Measurements from ENCODE around the gene ZNF365.
"Not testable (repeated sequence)": the region's sequence is repeated elsewhere in the genome, so short reads cannot be mapped to it uniquely, and the experiment has no call there.

The ZNF365 gene, protein sequence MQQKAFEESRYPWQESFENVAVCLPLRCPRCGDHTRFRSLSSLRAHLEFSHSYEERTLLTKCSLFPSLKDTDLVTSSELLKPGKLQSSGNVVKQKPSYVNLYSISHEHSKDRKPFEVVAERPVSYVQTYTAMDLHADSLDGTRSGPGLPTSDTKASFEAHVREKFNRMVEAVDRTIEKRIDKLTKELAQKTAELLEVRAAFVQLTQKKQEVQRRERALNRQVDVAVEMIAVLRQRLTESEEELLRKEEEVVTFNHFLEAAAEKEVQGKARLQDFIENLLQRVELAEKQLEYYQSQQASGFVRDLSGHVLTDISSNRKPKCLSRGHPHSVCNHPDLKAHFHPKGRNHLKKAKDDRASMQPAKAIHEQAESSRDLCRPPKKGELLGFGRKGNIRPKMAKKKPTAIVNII

DNA sequence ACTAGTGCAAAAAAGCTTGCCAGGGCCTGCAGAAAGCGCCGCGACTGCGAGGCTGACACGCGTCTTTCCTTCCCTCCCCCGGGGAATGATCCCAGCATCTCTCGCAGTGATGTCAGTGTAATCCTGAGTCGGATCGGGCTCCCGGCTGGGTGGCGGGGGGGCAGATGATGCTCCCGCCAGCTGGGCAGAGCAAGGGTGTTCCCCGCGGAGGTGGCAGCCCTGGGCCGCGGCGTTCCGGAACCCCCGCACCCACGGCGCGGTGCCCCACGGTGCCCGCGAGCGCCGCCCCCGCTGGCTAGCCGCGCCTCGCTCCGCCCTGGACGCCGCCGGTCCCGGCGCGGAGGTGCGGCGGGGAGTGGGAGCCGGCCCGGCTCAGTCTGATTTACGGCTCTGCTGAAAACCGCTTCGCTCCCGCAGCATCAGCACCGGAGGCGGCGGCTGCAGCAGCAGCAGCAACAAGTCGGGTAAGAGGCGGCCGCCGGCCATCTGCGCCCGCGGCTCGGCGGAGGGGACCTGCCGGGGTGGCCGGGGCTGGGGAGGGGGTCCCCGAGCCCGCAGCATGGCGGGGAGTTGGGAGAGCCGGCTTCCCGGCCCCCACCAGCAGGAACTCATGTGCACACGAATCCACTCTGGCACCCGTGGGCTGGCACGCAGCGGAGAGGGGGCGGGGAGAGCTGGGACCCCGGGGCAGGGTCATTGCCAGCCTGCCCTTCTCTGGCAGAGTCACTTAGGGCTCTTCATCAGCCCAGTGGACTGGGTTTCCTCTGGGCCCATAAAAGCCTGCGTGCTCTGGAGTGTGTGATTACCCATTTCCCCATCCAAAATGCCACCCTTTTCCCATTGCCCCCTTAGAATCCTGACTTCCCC, at the start of gene ZNF365:
TSS of gene ZNF365 (plus strand) at position 375 of the 867 bp plus-strand sequence. CDS start 1,825 bp downstream, outside the sequence.
- peak in 2 of 3 experiments; percentile 12 to 25 for DNase-seq (ENCODE audit: low read depth in 3 of 3)

DNA sequence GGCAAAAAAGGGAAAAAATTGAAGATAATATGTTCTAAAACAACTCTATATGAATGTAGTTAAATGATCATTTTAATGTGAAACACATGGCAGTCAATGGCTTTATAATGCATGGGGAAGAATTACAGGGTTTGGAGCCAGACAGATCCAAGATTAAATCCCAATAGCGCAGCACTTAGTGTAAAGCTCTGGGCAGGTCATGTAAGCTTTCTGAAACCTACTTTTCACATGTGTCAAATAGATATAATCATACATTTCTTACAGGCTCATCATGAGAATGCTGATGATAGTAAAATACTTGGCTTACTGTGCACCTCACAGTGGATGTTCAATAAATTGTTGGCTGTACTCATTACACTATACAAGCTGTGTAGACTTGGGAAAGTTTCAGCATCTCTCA, 48.0 kb upstream of the ZNF365 start:
- no peak for DNase-seq (ENCODE audit: low read depth in 3 of 3)

DNA sequence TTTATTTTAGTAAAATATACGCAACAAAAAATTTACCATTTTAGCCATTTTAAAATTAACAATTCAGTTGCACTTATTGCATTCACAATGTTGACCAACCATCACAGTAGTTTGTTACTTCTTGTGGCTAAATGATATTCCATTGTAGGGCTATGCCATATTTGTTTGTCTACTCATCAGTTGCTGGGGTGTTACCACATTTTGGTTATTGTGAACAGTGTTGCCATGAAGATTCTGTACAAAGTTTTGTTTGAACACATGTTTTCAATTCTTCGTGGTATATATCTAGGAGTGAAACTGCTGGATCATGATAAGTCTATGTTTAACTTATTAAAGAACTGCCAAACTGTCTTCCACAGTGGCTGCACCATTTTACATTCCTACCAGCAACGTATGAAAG, 46.3 kb upstream of the ZNF365 start:
- DNase-seq (ENCODE audit: low read depth in 3 of 3): no peak

DNA sequence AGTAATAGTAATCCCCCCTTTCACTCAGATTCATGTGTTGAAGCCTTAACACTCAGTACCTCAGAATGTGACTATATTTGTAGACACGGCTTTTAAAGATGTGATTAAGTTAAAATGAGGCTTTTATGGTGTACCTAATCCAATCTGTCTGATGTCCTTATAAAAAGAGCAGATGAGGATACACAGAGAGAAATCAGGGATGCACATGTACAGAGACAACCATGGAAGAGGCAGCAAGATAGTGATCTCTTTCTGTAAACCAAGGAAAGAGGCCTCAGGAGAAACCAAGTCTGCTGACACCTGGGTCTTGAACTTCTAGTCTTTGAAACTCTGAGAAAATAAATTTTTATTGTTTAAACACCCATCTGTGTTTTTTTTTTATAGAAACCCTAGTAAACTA, 44.0 kb upstream of the ZNF365 start:
- no peak for DNase-seq (ENCODE audit: low read depth in 3 of 3)

DNA sequence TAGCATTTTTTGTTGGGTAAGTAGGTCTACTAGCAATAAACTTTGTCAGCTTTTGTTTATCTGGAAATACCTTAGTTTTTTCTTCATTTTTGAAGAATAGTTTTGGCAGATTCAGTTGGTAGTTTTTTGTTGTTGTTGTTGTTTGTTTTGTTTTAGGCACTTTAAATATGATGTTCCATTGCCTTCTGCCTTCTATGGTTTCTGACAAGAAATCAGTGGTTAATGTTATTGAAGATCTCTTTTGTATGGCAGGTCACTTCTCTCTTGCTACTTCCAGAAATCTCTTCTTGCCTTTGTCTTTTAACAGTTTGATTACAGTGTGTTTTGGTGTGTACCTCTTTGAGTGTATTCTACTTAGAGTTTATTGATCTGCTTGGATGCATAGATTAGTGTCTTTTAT, 41.8 kb upstream of the ZNF365 start:
- DNase-seq (ENCODE audit: low read depth in 3 of 3): no peak

DNA sequence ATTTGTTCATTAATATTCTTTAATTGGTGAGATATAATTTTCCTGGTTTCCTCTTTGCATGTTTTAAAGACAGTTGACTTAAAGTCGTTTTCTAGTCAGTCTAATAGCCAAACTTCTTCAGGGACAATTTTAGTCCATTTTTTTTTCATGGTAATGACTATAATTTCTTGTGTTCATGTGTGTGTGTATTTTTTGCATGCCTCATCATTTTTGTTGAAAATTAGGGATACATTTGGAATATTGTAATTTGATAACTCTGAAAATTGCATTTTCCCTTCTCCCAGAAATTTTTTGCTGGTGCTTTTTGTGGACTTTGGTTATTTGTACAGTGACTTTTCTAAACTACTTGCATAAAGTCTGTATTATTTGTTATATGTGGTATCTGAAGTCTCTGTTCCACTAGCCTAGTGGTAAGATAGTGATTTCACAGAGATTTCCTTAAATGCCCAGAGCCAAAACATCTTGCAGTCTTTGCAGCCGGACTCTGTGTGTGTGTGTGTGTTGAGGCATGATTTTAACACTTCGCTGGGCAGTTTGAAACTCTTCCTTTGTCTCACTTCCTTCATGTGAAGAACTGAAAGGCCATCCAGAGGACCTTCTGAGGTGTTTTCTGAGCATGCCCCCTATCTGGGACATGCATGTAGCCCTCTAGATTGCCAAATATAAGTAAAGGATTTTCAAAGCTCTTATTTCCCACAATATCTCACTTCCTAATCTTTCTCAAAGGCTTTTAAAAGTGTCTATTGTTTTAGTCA, 40.9 kb upstream of the ZNF365 start:
- no peak for DNase-seq (ENCODE audit: low read depth in 3 of 3)

DNA sequence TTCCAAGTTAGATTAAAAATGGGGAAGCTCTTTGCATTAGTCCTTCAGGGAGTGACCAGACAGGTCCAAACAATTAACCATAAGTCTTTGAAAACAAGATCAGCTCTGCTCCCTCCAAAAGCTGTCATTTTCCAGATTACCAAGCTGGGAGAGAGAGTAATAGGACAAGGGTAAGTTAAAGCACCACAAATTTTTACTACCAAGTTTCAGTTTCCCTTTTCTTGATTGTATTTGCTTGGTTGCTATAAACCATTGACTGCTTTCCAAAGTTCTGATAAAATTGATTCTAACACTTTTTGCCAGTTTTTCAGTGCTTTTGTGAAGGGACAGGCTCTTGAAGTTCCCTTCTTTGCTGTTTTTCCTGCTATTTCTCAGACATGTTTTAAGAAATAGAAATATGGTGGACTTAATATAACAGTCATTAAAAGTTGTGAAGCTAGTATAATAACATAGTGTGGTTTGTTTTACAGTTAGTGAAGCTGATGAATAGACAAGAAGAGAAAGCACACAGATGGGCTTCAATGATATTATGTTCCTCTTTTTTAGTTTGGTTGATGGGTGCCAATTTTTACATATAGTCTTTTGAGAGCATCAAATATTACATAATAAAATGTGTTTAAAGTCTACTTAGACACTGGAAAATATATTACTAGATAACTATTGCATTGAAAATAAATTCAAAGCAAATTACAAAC, 40.0 kb upstream of the ZNF365 start:
- no peak for DNase-seq (ENCODE audit: low read depth in 3 of 3)

DNA sequence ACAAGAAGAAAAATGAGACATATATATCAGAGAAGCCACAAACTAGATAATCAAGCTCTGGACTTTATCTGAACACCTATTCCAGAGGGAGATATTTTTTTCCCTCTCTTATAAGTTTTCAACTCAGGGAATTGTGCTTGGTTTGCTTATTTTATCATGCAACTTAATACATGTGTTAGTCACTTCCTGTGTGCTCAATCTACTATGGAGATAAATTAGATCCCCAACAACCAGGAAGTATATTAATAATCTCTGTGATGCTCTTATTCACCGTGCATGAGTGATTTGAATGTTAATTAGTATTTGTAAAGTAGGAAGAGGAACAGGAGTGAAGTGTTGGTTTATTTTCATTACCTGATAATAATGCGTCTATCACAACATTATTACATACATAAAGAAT, 38.8 kb upstream of the ZNF365 start:
- no peak for DNase-seq (ENCODE audit: low read depth in 3 of 3)

DNA sequence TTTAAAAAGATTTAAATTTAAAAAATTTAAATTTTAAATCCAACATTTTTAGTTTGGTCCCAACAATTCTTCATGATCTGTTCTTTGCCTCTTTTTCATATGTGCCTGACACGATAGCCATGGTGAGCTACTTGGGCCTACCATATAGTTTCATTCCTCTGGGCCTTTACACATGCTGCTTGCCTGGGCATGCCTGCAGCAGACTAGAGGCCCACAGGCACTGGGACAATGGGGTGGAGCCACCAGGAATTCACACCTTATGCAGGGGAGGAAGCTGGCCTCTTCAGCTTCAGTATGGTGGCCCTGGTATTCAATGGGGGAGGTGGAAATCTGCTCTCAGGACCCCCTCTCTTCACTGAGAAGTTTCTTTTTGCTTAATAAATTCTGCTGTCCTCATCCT, 37.8 kb upstream of the ZNF365 start:
- no peak for DNase-seq (ENCODE audit: low read depth in 3 of 3)

DNA sequence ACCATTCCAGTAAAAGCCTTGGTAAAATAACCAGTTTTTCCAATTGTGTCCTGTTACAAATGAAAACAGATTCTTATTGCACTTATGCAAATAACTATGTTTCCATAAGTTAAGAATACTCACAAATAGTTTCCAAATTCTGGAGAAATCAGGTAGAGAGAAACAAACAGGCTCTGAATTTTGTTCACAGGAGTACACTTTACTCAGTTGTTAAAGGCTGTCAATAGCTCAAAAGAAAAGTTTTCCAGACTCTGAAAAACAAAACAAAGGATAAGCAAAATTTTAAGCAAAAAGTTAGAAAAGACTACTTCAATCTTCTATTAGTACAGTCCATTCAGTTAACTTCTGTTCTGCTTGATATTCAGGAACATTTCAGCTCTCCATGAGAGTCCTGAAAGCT, 32.8 kb upstream of the ZNF365 start:
- no peak for DNase-seq (ENCODE audit: low read depth in 3 of 3)

DNA sequence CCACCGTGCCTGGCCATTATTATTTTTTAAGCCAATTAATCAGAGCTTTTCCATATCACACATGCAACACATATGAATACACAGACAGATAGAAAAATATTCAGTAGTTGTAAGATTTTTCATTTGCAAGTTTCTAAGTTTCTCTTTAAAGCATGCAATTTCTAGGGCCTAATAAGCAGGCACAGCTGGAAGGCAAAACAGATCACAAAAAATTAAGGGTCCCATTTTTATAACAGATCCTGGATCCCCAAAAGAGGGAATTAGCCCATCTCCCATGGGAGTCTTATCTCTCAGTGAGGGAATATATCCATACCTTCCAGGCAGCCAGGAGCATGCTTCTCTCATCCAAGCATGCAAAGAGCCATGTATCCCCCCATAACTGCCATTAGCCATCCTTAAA, 31.2 kb upstream of the ZNF365 start:
- DNase-seq (ENCODE audit: low read depth in 3 of 3): no peak

DNA sequence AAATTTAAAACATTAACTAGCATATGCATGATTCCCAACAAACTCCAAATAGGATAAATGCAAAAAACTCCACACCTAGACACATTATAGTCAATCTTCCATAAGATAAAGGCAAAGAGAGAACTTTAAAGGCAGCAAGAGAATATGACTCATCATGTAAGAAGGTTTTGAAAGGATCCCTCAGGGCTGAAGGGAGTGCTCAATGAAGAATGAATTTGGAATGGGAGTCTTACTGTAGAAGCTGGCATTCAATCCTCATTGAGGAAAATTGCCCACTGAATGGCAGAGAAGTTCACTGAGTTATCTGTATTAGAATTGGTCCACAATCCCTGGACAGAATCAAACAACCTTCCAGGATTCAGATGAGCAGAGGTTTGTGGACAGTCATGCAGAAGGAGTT, 26.1 kb upstream of the ZNF365 start:
- DNase-seq (ENCODE audit: low read depth in 3 of 3): no peak

DNA sequence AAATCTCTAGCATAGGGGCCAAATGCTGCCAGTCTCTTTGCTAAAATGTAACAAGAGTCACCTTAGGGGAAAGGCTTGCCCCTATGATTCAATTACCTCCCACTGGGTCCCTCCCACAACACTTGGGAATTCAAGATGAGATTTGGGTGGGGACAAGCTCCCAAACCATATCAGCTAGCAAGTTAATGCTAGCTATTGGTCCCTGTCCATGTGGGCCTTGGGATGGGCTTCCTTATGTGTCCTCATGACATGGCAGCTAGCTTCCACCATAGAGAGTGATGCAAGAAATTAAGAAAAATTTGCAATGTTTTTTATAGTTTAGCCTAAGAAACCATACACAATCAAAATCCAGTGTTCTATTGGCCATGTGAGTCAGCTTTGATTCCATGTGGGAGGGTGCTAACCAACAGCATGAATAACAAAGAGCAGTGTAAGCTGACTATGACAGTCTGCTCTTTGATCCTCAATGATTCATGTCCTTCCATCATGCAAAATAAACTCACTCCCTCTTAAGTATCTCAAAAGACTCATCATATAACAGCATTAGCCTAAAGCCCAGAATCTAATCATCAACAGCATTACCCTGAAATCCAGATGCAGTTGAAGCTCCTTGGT, 21.7 kb upstream of the ZNF365 start:
- no peak for DNase-seq (ENCODE audit: low read depth in 3 of 3)

DNA sequence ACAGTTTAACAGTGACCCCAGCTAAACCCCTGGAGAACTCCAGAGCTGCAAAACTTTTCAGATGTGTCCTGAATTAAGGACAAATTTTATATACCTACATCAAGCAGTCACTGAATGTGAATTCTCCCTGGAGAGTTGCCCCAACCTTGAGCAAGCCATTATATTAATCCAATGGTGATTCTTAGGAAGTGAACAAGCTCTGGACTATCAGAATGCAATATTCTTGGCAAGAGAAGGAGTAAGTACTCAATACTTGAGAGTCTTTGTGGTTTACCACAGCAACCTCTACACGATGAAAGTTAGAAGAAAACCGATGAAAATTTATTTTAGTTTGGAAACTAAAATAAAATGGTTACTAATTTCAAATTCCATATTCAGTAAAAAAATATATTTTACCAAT, 19.3 kb upstream of the ZNF365 start:
- no peak for DNase-seq (ENCODE audit: low read depth in 3 of 3)

DNA sequence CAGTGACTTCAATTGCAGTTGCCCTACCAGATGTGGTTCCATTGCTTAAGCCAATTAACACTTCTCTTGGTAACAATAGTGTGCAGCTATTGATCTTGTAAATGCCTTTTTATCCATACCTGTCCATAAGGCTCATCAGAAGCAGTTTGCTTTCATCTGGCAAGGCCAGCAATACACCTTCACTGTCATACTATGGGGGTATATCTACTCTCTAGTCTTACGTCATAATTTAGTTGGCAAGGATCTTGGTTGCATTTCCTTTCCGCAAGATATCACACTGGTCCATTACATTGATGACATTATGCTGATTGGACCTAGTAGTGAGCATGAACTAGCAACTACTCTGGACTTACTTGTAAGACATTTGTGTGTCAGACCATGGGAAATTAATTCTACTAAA, 17.7 kb upstream of the ZNF365 start:
- DNase-seq (ENCODE audit: low read depth in 3 of 3): no peak

DNA sequence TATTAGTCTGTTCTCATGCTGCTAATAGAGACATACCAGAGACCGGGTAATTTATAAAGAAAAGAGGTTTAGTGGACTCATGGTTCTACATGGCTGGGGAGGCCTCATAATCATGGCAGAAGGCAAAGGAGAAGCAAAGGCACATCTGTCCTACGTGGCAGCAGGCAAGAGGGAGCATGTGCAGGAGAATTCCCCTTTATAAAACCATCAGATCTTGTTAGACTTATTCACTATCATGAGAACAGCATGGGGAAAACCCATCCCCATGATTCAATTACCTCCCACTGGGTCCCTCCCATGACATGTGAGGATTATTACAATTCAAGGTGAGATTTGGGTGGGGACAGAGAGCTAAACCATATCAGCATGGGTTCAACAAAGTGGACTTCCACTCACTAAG, 16.0 kb upstream of the ZNF365 start:
- not testable (repeated sequence) for DNase-seq (ENCODE audit: low read depth in 3 of 3)

DNA sequence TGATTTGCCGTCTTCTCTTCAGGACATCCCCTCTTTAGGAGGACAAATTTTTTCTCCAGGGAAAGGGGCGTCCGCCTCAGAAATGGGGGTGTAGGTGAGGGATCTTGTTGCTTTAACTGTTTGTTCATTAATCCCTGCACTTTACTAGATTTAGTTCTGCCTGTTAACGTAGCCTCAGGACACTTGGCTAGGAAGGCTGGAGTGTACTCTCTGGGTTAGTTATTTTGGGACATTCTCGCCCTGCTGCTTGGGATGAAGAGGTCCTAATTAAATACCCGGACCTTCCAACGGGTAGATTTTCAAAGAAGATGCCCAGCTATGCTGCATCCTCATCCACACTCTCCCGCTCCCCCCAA, 552 bp upstream of the ZNF365 start:
- DNase-seq (ENCODE audit: low read depth in 3 of 3): no peak

DNA sequence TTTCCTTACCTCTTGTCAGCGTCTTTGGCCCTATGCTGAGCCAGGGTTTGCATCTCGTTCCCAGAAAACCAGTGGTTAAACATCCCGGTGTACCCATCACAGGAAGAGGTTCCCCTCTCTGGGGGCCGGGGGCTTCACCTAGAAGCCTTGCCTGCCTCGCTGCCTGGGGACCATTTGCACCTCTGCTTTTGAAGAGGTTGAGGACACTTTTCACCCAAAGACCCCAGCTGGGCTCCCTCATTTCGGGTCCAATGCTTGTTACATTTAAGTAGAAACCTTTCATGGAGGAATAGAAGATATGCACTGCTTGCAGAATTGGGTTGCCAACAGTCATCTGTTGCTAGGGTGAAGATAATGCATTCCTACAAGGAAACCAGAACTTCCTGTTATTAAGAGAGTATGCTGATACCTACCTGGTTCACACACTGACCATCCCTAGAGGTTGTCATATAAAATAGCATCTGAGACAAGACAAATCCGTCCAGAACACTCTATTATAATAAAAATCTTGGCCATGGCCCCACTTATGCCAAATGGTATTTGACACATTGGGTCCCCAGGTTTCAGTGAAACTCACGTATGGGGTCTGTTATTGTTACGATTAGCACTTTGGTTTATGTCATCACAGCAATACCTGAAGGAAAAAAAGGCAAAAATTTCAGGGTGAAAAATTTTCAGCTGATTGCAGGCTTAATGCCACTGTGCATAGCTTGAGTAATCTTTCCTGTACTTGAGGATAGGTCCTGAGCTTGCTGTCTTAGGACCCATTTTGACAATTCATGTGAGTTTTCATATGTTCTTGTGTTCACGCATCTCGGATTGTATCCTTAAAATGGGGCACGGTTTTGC, 917 bp downstream of the ZNF365 start:
- no peak for DNase-seq (ENCODE audit: low read depth in 3 of 3)

DNA sequence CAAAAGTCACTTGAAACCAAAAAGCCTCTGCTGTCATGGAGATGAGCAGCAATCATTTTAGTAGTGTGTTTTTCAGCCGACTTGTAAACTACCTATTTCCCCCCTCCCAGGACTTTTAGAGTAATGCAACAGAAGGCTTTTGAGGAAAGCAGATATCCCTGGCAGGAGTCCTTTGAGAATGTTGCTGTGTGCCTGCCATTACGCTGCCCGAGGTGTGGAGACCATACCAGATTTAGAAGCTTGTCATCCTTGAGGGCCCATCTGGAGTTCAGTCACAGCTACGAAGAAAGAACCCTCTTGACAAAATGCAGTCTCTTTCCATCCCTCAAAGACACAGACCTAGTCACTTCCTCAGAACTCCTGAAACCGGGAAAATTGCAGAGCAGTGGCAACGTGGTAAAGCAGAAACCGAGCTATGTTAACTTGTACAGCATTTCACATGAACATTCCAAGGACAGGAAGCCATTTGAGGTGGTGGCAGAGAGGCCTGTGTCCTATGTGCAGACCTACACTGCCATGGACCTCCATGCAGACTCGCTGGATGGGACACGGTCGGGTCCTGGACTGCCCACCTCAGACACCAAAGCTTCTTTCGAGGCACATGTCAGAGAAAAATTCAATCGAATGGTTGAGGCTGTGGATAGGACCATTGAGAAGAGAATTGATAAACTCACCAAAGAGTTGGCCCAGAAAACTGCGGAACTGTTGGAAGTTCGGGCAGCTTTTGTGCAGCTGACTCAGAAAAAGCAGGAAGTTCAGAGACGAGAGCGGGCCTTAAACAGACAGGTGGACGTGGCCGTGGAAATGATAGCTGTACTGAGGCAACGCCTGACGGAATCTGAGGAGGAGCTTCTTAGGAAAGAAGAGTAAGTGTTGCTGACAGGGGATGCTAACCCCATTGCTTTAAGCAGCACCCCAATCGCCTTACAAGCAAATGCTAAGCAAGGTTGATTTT, 2.2 kb downstream of the ZNF365 start:
- DNase-seq (ENCODE audit: low read depth in 3 of 3): no peak

Data from stimulated activated CD4-positive, alpha-beta T cell treated with anti-CD3 and anti-CD28 coated beads, TNF-alpha, amount 100 ng/mL, for 4 hours (primary cell).